ENCODE measurements around the gene C4orf33. TPM values are rescaled to one million over a fixed set of nuclear protein-coding genes. Genes with fewer than 3 reads are reported as not detected.

Gene C4orf33
- total RNA-seq, 1 experiment from 2014 or later: 6.2 TPM

GRCh38 chr4:129094347-129094746, 1.6 kb upstream of the C4orf33 start:
- no peaks in the 10 kb centered on the region for H3K27me3 ChIP-seq (replicated peaks; ENCODE audit: control insufficient read depth, insufficient read depth, low read length)
- intact Hi-C loops (cut with micrococcal nuclease; ENCODE audit: unreplicated experiment): loop anchor here (5.0 to 10.0 kb wide), 3 partner anchors 47 to 1032 kb away; partner anchors contain the start of gene LARP1B
- Mint-ChIP-seq H3K27me3 (ENCODE audit: insufficient read depth, unreplicated experiment) (no peaks in the 10 kb centered on the region), H3K9me3 (ENCODE audit: unreplicated experiment) (no peaks in the 10 kb centered on the region), H3K36me3 (ENCODE audit: insufficient read depth, unreplicated experiment) (no peaks in the 10 kb centered on the region), H3K27ac (ENCODE audit: unreplicated experiment) (no peak overlapping the region), H3K4me1 (ENCODE audit: low read depth, unreplicated experiment) (peaks cover 8% of the 10 kb centered on the region), H3K4me3 (ENCODE audit: unreplicated experiment) (no peak overlapping the region)
- DNase-seq: no peak
- no TSS peak for BruUV-seq (replicated peaks)
- no peak for TF ChIP-seq CTCF (IDR thresholded peaks at IDR 0.05; ENCODE audit: insufficient read depth in 1 of 2, low read depth in 1 of 2, low read length in 1 of 2, severe bottlenecking in 1 of 2, unreplicated experiment in 1 of 2)
- peaks cover 7% of the 10 kb centered on the region; the same call in 1 of the 2 replicates for H3K4me1 ChIP-seq
- CTCF ChIA-PET: no interaction called here
- POLR2A ChIA-PET: no interaction called here
- no peak overlapping the region for H3K4me3 ChIP-seq (ENCODE audit: low read depth, low read length)
- no peaks in the 10 kb centered on the region for H3K9me3 ChIP-seq
- H3K36me3 ChIP-seq (ENCODE audit: control insufficient read depth, insufficient read depth, low read length): no peaks in the 10 kb centered on the region

GRCh38 chr4:129098531-129099001, 2.6 kb downstream of the C4orf33 start:
- ChIA-PET CTCF (no interaction called here), POLR2A (no interaction called here)
- Mint-ChIP-seq H3K27ac (ENCODE audit: unreplicated experiment) (no peak overlapping the region), H3K4me3 (ENCODE audit: unreplicated experiment) (no peak overlapping the region), H3K4me1 (ENCODE audit: low read depth, unreplicated experiment) (peaks cover 5% of the 10 kb centered on the region), H3K36me3 (ENCODE audit: insufficient read depth, unreplicated experiment) (no peaks in the 10 kb centered on the region), H3K9me3 (ENCODE audit: unreplicated experiment) (no peaks in the 10 kb centered on the region), H3K27me3 (ENCODE audit: insufficient read depth, unreplicated experiment) (no peaks in the 10 kb centered on the region)
- no peaks in the 10 kb centered on the region for H3K4me1 ChIP-seq
- no peaks in the 10 kb centered on the region for H3K27me3 ChIP-seq (replicated peaks; ENCODE audit: control insufficient read depth, insufficient read depth, low read length)
- no peak for DNase-seq
- intact Hi-C loops (cut with micrococcal nuclease; ENCODE audit: unreplicated experiment): loop anchor here (10.0 kb wide), 1 partner anchor 524 kb away; no protein-coding TSS in a partner anchor
- no peaks in the 10 kb centered on the region for H3K9me3 ChIP-seq
- no peak overlapping the region for H3K4me3 ChIP-seq (ENCODE audit: low read depth, low read length)
- H3K36me3 ChIP-seq (ENCODE audit: control insufficient read depth, insufficient read depth, low read length): no peaks in the 10 kb centered on the region
- TF ChIP-seq CTCF (IDR thresholded peaks at IDR 0.05; ENCODE audit: insufficient read depth in 1 of 2, low read depth in 1 of 2, low read length in 1 of 2, severe bottlenecking in 1 of 2, unreplicated experiment in 1 of 2): no peak
- no TSS peak for BruUV-seq (replicated peaks)

DNA sequence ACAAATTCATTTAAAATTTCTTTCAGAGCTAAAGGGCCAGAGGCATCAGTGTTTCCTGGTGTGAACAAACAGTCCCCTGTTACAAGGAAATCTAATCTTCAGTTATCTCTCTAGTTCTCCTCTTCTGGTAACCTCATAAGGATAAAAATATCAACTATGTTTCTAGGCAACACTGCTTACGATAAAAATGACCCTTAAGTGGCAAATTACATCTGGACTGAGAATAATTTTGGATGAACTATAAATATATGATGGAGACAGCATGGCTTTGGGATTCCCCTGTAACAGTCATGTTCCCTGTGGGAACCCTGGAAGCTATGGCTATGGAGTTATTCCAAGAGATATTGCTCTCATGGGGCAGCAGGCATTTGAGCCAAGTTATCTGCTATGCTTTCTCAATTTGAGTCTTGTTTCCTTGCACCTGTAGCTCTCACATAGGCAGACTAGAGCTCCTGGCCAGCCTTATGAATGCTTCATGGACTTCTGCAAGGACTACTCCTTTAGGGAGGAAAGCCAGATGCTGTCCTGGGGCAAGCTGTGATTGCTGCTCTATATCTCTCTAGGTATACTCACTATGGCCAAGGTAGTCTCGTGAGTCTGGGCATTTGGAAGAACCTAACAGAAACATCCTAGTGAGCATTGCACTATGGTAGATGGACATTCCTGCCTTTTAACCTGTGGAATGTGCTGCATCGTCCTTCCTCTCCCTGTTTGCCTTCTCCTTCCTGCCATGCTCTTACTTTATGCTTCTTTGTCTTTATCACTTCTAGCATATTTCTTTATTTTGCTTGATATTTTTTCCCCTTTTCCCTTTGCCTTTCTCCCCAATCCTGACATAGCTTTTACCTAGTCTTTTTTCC, 14.2 kb downstream of the C4orf33 start:
- no peaks in the 10 kb centered on the region for H3K27me3 Mint-ChIP-seq (ENCODE audit: insufficient read depth, unreplicated experiment)
- H3K4me3 Mint-ChIP-seq (ENCODE audit: unreplicated experiment): no peak overlapping the region
- intact Hi-C loops (cut with micrococcal nuclease; ENCODE audit: unreplicated experiment): no loop called here
- Histone ChIP-seq H3K36me3 (ENCODE audit: control insufficient read depth, insufficient read depth, low read length) (no peaks in the 10 kb centered on the region), H3K9me3 (no peaks in the 10 kb centered on the region), H3K4me1 (no peaks in the 10 kb centered on the region), H3K4me3 (ENCODE audit: low read depth, low read length) (no peak overlapping the region), H3K27me3 (replicated peaks; ENCODE audit: control insufficient read depth, insufficient read depth, low read length) (no peaks in the 10 kb centered on the region)
- H3K36me3 Mint-ChIP-seq (ENCODE audit: insufficient read depth, unreplicated experiment): no peaks in the 10 kb centered on the region
- H3K4me1 Mint-ChIP-seq (ENCODE audit: low read depth, unreplicated experiment): no peaks in the 10 kb centered on the region
- no peak for DNase-seq
- TF ChIP-seq CTCF (IDR thresholded peaks at IDR 0.05; ENCODE audit: insufficient read depth in 1 of 2, low read depth in 1 of 2, low read length in 1 of 2, severe bottlenecking in 1 of 2, unreplicated experiment in 1 of 2): no peak
- no peaks in the 10 kb centered on the region for H3K9me3 Mint-ChIP-seq (ENCODE audit: unreplicated experiment)
- BruUV-seq (replicated peaks): no TSS peak
- H3K27ac Mint-ChIP-seq (ENCODE audit: unreplicated experiment): no peak overlapping the region
- POLR2A ChIA-PET: no interaction called here
- CTCF ChIA-PET: no interaction called here

All from Caco-2 (cell line).